Measurements from ENCODE around the gene NOL4. TPM values are rescaled to one million over a fixed set of nuclear protein-coding genes. Genes with fewer than 3 reads are reported as not detected.
A peak's percentile ranks its signal among the peaks of the same experiment; 100 is the strongest.
"Not testable (repeated sequence)": the region's sequence is repeated elsewhere in the genome, so short reads cannot be mapped to it uniquely, and the experiment has no call there.

NOL4 gene, protein sequence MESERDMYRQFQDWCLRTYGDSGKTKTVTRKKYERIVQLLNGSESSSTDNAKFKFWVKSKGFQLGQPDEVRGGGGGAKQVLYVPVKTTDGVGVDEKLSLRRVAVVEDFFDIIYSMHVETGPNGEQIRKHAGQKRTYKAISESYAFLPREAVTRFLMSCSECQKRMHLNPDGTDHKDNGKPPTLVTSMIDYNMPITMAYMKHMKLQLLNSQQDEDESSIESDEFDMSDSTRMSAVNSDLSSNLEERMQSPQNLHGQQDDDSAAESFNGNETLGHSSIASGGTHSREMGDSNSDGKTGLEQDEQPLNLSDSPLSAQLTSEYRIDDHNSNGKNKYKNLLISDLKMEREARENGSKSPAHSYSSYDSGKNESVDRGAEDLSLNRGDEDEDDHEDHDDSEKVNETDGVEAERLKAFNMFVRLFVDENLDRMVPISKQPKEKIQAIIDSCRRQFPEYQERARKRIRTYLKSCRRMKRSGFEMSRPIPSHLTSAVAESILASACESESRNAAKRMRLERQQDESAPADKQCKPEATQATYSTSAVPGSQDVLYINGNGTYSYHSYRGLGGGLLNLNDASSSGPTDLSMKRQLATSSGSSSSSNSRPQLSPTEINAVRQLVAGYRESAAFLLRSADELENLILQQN
- total RNA-seq (1 to 10 TPM in 4 of 9 donors, under 1 TPM in 1, not detected in 4; 0.31 to 2.4 (median 1.2) TPM), polyA plus RNA-seq (1 to 10 TPM in 2 of 3 donors, under 1 TPM in 1; 0.37 to 3.7 (median 2.1) TPM)
- long read RNA-seq, donor 1, result 0 reads
- long read RNA-seq, donor 2, result 0 reads
- long read RNA-seq, donor 3, partial matches to known transcripts, result 0 of 1 reads
- long read RNA-seq, donor 3, other reads (novel, unspliced or antisense), result 0 of 1 reads
- long read RNA-seq, donor 4, partial matches to known transcripts, result 0 of 1 reads
- long read RNA-seq, donor 4, other reads (novel, unspliced or antisense), result 0 of 1 reads
- long read RNA-seq, donor 5, result 0 reads
- long read RNA-seq, donor 6, partial matches to known transcripts, result 1 of 2 reads
- long read RNA-seq, donor 6, other reads (novel, unspliced or antisense), result 1 of 2 reads
- long read RNA-seq, donor 7, result 0 reads
- long read RNA-seq, donor 8, result 0 reads
- long read RNA-seq, donor 9, result 0 reads
- long read RNA-seq, donor 10, partial matches to known transcripts, result 0 of 1 reads
- long read RNA-seq, donor 10, other reads (novel, unspliced or antisense), result 0 of 1 reads

- TF ChIP-seq CTCF (IDR thresholded peaks at IDR 0.05), result peak in 2 of 6 experiments; percentile 24 to 26
- TF ChIP-seq POLR2A (IDR thresholded peaks at IDR 0.05), result peak in 1 of 2 donors; percentile 49
- WGBS, 4 donors, result 1 to 2% (median 2%) methylated on average over 16 to 56 of the region's 56 CpGs
- H3K9me3 ChIP-seq (replicated peaks in 1 of 3), result no peaks in the 10 kb centered on the region
- peak in 3 of 7 donors; percentile 45 to 92 (median 47) for DNase-seq
- peak within 1 kb of the TSS in 1 of 4 donors; percentile 23 for H3K4me3 ChIP-seq
- H3K4me1 ChIP-seq (replicated peaks in 1 of 2), result peaks cover 11 to 18% of the 10 kb centered on the region in 2 donors
- peak within 1 kb of the TSS in 1 of 5 donors; percentile 59 for H3K27ac ChIP-seq
- H3K27me3 ChIP-seq, result peaks cover 30% of the 10 kb centered on the region
- intact Hi-C loops (cut with DNase I), result no loop called here
- no peaks in the 10 kb centered on the region for H3K36me3 ChIP-seq (replicated peaks in 1 of 2)
Observed at GRCh38 chr18:34224423-34225217, at the start of gene NOL4. TSS of gene NOL4 (minus strand) at chr18:34224913. CDS start at chr18:34223253, 1,660 bp downstream.

DNA sequence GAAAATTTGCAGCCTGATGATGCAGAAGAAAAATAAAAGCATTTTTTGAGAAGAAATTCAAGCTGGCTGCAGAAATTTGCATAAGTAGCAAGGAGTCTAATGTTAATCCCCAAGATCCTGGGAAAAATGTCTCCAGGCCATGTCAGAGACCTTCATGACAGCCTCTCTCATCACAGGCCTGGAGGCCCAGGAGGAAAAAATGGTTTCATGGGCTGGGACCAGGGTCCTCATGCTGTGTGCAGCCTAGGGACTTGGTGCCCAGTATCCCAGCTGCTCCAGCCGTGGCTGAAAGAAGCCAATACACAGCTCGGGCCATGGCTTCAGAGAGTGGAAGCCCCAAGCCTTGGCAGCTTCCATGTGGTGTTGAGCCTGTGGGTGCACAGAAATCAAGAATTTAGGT, 41.3 kb upstream of the NOL4 start:
- H3K27ac ChIP-seq; H3K4me1 ChIP-seq (replicated peaks in 1 of 2); H3K9me3 ChIP-seq (replicated peaks in 1 of 3); H3K4me3 ChIP-seq; intact Hi-C loops (cut with DNase I); H3K27me3 ChIP-seq; DNase-seq; H3K36me3 ChIP-seq (replicated peaks in 1 of 2): not testable (repeated sequence)
- 62 to 100% (median 73%) methylated on average over 2 of the region's 2 CpGs for WGBS, 4 donors

GRCh38 chr18:34261865-34262780, 37.4 kb upstream of the NOL4 start:
- no peak overlapping the region for H3K27ac ChIP-seq
- H3K36me3 ChIP-seq (replicated peaks in 1 of 2), result no peaks in the 10 kb centered on the region
- intact Hi-C loops (cut with DNase I), result no loop called here
- 52 to 69% (median 64%) methylated on average over 3 of the region's 3 CpGs for WGBS, 4 donors
- no peak for DNase-seq
- H3K4me1 ChIP-seq (replicated peaks in 1 of 2), result no peaks in the 10 kb centered on the region
- no peaks in the 10 kb centered on the region for H3K27me3 ChIP-seq
- TF ChIP-seq POLR2A (IDR thresholded peaks at IDR 0.05) (no peak), CTCF (IDR thresholded peaks at IDR 0.05) (no peak)
- H3K4me3 ChIP-seq, result no peak overlapping the region
- H3K9me3 ChIP-seq (replicated peaks in 1 of 3), result no peaks in the 10 kb centered on the region
